Measurements from ENCODE around the gene CASZ1. TPM values are rescaled to one million over a fixed set of nuclear protein-coding genes. Genes with fewer than 3 reads are reported as not detected.
A peak's percentile ranks its signal among the peaks of the same experiment; 100 is the strongest.

Gene CASZ1
- total and polyA plus RNA-seq, 12 donors = 2.5 to 35.2 (median 7.0) TPM

GRCh38 chr1:10698726-10699469 is 97.5 kb downstream of the CASZ1 start:
- H3K4me1 ChIP-seq (replicated peaks in 1 of 2) = peaks cover 10 to 14% of the 10 kb centered on the region in 2 donors
- WGBS, 4 donors = 69 to 85% (median 80%) methylated on average over 5 to 14 of the region's 14 CpGs
- intact Hi-C loops (cut with DNase I) = loop anchor here in 1 of 2 donors (10.0 kb wide), 1 partner anchor 164 kb away; no protein-coding TSS in a partner anchor
- no peaks in the 10 kb centered on the region for H3K9me3 ChIP-seq (replicated peaks in 1 of 3)
- H3K36me3 ChIP-seq (replicated peaks in 1 of 2) = no peaks in the 10 kb centered on the region
- TF ChIP-seq CTCF (IDR thresholded peaks at IDR 0.05) = no peak
- TF ChIP-seq POLR2A (IDR thresholded peaks at IDR 0.05) = no peak
- H3K27me3 ChIP-seq = no peaks in the 10 kb centered on the region
- no peak overlapping the region for H3K27ac ChIP-seq
- DNase-seq = no peak
- H3K4me3 ChIP-seq = no peak overlapping the region

GRCh38 chr1:10697621-10698160 is 98.8 kb downstream of the CASZ1 start:
- Histone ChIP-seq H3K27ac (no peak overlapping the region), H3K4me1 (replicated peaks in 1 of 2) (peaks cover 10 to 14% of the 10 kb centered on the region in 2 donors), H3K36me3 (replicated peaks in 1 of 2) (no peaks in the 10 kb centered on the region), H3K4me3 (no peak overlapping the region), H3K9me3 (replicated peaks in 1 of 3) (no peaks in the 10 kb centered on the region), H3K27me3 (no peaks in the 10 kb centered on the region)
- intact Hi-C loops (cut with DNase I) = loop anchor here in 1 of 2 donors (10.0 kb wide), 1 partner anchor 163 kb away; no protein-coding TSS in a partner anchor
- 90 to 91% (median 90%) methylated on average over 25 of the region's 25 CpGs for WGBS, 4 donors
- TF ChIP-seq CTCF (IDR thresholded peaks at IDR 0.05) (no peak), POLR2A (IDR thresholded peaks at IDR 0.05) (no peak)
- DNase-seq = no peak

GRCh38 chr1:10696977-10697376 is 99.5 kb downstream of the CASZ1 start:
- Histone ChIP-seq H3K4me3 (no peak overlapping the region), H3K9me3 (replicated peaks in 1 of 3) (no peaks in the 10 kb centered on the region), H3K27me3 (no peaks in the 10 kb centered on the region), H3K36me3 (replicated peaks in 1 of 2) (no peaks in the 10 kb centered on the region), H3K27ac (peak overlapping the region in 3 of 5 donors; percentile 33 to 77 (median 67)), H3K4me1 (replicated peaks in 1 of 2) (peaks cover 10 to 14% of the 10 kb centered on the region in 2 donors)
- TF ChIP-seq CTCF (IDR thresholded peaks at IDR 0.05) (no peak), POLR2A (IDR thresholded peaks at IDR 0.05) (peak in 1 of 2 donors; percentile 24)
- peak; percentile 80 to 89 (median 87) for DNase-seq
- 46 to 64% (median 54%) methylated on average over 6 to 7 of the region's 7 CpGs for WGBS, 4 donors
- intact Hi-C loops (cut with DNase I) = loop anchor here in 1 of 2 donors (10.0 kb wide), 1 partner anchor 162 kb away; no protein-coding TSS in a partner anchor

All from adrenal gland (tissue), 12 donors.